Right lung (tissue), 5 donors: ENCODE measurements around the gene EVI5. TPM values are rescaled to one million over a fixed set of nuclear protein-coding genes. Genes with fewer than 3 reads are reported as not detected.
A peak's percentile ranks its signal among the peaks of the same experiment; 100 is the strongest.
"Not testable (repeated sequence)": the region's sequence is repeated elsewhere in the genome, so short reads cannot be mapped to it uniquely, and the experiment has no call there.

Source experiments
- DNase-seq, 2 donors: peaks; one replicate each; pipeline ENCODE4 v3.0.0-alpha.2; 2013
- polyA plus RNA-seq, 5 donors: library from polyadenylated mRNA; unstranded; fragments of 120-200 nt; gene quantifications; one replicate each; pipeline versions ENCODE4 v1.2.1 to v1.2.3, GENCODE V29; 2013; ENCODE audit warnings: inconsistent platforms in 1 of 5, low replicate concordance in 1 of 5; ENCODE audit not compliant: insufficient read length in 5 of 5, insufficient read depth in 1 of 5

Gene EVI5
- polyA plus RNA-seq, 5 donors, result 15.2 to 22.5 (median 21.7) TPM

DNA sequence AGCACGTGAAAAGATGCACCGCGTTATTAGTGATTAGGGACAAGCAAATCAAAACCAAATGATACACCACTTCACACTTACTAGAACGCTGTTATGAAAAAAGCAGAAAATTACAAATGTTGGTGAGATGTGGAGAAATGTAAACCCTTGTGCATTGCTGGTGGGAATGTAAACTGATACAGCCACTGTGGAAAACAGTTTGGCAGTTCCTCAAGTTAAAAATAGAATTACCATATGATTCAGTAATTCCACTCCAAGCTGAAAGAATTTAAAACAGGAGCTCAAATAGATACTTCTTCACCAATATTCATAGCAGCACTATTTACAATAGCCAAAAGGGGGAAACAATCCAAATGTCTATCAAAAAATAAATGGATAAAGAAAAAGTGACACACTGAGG lies 10.3 kb upstream of the EVI5 start:
- DNase-seq, result no peak

DNA sequence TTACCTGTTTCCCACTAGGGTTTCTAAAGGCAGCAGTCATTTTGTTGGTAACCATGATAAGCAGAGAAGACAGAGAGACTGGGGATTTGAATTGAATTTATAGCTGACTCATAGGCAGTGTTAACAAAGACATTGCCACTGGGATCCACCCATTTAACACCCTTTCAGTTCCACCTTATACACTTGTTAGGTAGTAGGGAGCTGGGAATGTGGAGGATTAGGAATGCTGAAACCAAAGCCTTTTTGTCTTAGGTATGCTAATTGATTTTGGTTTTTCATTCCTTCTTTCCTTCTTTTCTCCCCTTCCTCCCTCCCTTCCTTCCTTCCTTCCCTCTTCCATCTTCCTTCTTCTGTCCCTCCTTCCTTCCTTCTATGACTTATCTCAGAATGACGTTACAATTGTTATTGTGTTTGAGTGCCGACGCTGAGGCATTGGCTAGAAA lies 7.5 kb upstream of the EVI5 start:
- no peak for DNase-seq

DNA sequence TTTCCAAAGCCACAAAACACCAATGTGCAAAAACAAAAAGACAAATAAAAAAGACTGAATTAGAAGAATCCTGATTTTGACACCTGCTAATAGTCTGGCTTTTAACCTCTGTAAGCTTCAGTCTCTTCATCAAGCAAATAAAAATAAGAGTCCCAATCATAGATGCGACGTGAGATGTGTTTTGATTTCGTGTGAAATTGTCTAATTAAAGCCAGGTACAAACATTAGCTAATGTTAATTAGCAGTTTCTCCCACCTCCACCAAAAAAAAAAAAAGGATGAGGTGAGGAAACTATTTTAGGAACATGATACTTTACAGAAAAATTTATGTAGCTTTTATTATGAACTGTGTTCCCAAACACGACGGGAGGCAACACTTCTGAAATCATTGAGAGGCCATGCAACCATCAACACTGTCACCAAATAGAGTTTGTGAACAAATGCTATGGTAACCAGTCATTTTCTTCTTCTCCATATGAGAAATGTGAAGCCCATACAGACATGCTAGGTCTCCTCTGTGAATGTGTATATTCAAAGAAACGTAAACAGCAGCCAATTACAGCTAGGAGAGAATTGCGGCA lies 6.7 kb upstream of the EVI5 start:
- no peak for DNase-seq

DNA sequence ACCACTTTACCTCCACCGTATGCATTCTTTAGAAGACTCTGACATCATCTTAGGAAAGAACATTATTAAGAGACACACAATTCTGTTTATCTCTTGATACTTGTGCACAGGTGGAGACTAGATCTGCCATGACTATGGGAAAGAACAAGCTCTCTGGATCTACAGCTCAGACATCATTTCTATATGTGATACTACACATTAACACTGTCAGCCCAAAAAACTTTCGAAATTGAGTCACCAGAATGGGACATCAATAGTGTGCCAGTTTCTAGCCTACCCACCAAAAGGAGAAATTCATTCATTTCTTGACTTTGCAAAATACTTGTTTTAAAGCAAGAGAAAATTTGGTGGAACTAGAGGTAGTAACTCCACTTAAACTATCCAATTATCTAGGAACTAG lies 6.0 kb upstream of the EVI5 start:
- no peak for DNase-seq

DNA sequence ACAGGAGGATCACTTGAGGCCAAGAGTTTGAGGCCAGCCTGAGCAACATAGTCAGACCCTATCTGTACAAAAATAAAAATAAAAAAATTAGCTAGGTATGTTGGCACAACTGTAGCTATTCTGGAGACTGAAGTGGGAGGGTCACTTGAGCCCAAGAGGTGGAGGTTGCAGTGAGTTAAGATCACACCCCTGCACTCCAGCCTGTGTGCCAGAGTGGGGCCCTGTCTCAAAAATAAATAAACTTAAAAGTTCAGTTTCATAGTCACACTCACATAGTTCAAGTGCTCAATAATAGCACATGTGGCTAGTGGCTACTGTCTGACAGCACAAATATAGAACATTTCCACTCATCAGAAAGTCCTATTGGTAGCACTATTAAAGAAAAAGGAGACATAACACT lies 5.2 kb upstream of the EVI5 start:
- no peak for DNase-seq

DNA sequence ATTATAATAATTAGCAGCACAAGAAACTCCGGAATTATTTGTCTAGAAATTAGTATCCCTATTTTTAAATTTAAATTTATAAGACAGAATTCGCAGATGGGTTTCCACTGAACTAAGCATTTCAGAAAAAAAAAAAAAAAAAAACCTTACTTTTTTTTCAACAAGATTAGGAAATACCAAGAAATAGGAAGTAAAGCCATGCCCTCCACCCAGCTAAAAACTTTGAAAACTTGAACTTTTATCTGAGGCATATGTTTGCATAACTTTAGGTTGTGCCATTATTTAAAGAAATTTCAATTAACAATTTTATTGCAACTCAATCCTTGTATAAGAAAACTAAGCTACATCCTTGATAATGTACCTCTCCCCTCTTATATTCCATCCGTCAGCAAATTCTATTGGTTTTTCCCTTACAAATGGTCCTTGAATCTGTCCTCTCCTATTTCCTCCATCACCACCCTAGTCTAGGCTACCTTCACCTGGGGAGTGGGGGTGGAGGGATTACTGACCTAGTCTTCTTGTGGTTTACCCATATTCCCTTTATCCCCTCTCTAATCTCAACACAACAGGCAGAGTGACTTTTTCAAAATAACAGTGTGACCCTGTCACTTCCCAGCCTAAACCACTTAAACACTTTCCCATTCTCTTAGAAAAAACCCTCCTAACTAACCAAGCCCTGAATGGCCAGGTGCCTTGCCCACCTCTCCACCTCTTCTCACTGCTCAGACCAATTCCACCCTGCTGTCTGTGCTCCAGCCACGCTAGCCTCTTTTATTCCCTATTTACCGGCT lies 1.4 kb upstream of the EVI5 start:
- no peak for DNase-seq

DNA sequence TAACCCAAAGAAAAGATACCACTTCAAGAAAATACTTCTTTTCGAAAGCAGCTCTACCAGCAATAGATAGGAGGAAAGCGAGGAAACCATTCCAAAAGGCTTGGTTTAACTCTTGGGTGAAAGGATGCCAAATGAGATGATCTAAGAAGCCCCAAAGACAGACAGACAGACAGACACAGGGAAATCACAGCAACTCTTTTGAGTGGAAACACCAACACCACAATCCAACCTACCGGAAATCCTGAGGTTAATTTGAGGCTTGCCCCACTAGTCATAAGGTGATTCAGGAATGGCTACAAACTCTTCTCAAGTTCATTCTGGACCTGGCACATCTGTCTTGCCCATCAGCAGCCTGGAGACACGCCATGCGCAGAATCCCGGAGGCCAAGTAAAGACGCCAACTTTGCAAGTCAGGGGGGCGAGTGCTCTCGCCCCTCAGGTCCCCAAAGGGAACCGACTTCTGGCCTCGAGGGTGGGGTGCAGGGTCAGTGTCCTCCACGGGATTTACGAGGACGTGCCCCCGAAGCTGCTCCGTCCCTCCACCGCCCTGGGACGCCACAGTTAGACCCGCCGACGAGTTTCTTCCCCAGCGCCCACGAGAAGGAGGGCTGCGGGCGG lies 778 bp downstream of the EVI5 start:
- peak in 1 of 2 donors; percentile 53 for DNase-seq

DNA sequence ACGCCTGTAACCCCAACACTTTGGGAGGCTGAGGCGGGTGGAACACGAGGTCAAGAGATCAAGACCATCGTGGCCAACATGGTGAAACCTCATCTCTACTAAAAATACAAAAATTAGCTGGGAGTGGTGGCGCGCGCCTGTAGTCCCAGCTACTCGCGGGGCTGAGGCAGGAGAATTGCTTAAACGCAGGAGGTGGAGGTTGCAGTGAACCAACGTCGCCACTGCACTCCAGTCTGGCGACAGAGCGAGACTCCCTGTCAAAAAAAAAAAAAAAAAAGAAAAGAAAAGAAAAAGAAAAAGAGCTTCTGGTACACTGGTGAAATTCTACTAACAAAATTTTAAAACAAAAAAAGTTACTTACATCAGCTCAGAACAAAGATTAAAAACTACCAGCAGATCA lies 1.4 kb downstream of the EVI5 start:
- DNase-seq, result peak; percentile 11 to 20

DNA sequence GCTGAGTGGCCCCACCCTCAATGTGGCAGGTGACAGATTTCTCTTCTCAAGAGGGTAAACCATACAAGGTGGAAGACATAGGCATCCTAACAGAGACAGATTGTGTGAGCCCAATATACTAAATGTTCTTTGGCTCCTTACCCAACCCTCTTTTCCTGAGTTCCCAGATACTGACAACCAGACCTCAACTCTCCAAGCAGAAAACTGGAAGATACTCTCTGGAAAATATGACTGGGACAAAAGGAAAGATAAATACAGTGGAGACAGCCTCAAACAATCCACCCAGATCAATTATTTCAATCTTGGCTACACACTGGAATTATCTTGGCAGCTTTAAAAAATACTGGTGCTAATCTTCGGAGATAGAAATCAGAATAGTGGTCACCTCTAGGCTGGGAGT lies 6.5 kb downstream of the EVI5 start:
- DNase-seq, result no peak

DNA sequence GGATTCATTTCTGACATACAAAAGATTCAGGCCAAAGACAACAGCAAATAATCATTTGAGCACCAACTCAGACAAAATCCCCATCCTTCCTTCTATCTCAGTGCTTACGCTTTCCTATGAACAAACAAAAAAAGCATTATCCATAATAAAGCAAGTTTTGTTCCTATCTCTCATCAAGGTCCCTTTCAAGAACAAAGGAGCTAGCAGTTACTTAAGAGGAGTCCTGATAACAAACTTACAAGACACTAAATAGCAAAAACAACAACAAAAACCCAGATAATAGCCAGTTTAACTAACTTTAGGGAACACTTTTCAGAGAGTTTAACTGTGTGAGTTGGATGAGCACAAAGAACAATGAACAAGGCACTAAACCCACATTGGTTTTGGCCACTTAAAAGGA lies 10.5 kb downstream of the EVI5 start:
- DNase-seq, result no peak

DNA sequence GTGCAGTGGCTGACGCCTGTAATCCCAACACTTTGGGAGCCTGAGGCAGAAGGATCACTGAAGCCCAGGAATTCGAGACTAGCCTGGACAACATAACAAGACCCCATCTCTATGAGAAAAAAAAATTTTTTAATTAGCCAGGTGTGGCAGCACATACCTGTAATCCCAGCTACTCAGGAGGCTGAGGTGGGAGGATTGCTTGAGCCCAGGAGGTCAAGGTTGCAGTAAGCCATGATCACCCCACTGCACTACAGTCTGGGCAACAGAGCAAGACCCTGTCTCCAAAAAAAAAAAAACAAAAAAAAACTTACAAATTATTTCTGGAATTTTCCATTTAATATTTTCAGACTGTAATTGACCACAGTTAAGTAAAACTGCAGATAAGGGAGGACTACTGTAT lies 11.2 kb downstream of the EVI5 start:
- DNase-seq, result not testable (repeated sequence)

DNA sequence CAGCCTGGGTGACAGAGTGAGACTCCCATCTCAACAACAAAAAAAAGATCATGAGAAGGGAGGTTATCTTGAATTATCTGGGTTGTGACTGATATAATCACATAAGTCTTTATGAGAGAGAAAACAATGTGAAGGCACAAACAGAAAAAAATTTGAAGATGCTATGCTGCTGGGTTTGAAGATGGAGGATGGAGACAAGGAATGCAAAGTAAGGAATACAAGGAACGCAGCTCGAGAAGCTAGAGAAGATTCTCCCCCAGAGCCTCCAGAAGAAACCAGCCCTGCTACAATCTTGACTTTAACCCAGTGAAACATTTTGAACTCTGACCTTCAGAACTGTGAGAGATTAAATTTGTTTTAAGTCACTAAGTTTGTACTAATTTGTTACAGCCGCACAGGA lies 15.1 kb downstream of the EVI5 start:
- no peak for DNase-seq

DNA sequence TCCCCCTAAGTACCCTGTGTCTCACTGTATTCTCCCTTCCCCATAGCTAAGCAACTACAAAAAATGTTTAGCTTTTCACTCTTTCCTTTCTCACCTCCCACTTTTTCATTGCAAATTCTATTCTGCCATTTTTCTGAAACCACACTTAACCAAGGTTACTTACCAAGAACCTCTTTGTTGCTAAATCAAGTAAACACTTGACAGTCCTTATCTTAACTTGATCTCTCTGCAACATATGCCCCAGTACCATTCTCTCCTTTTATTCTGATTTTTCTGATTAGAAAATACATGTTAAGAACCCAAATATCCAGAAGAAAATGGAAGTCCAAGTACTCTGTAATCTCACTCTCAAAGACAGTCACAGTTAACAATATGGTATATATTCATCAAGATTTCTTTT lies 16.0 kb downstream of the EVI5 start:
- no peak for DNase-seq

DNA sequence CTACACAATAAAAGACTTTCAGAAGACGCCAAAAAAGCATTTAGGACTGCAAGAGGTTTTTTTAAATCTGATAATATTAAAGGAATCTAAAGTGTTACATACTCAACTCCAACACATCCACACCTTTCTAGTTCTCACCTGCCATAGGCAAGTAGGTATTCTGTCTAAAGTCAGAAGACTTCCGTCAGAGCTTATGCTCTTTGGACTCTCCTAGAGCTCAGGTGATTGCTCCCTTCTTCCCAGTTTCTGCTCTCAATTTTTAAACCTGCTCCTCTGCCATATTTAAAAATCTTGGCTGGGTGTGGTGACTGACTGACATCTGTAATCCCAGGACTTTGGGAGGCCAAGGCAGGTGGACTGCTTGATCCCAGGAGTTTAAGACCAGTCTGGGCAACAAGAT lies 16.6 kb downstream of the EVI5 start:
- DNase-seq, result no peak

DNA sequence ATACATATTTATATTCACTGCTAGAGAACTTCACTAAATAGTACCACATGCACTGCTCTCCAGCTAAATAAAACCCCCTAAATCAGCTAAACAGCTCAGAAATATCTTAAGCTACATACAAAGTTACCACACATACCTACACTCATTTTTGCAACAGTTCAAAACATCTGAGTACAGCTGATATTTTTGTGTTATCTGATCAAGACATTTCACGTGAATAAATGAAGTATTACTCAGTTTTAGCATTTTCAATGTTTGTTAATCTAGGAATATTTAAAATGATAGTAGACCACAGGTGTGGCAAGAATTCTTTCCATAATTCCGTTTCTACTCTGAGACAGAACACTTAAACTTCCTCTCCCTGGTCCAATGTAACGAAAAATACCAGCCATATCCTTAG lies 20.8 kb downstream of the EVI5 start:
- DNase-seq, result no peak

DNA sequence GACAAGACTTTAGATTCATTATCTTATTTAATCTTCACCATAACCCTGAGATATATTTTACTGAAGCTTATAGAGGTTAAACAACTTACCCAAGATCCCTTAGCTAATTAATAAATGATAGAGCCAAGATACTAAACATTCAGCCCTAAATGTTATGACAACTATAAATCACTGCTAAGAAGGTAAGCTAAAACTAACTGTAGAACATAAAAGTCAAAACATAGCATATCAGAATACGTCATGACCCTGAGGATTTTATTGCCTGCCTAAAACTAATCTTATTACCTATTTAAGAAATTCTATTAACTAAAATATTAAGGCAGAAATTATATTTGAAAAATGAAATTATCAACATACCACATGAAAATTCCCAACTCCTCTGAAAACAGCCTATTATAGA lies 22.6 kb downstream of the EVI5 start:
- DNase-seq, result no peak

DNA sequence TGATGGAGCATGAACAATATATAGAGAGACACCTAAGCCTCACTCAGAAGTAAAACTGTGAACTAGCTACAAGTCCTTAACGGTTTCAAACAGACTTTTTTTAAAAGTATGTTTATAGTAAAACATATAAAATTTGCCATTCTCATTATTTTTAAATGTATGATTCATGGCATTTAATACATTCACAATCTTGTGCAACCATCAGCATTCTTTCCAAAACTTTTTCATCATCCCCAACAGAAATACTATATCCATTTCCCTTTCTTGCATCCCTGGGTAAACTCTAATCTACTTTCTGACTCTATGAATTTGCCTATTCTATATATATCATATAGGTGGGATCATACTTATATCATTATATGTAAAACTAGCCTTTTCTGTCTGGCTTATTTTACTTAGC lies 25.5 kb downstream of the EVI5 start:
- no peak for DNase-seq

DNA sequence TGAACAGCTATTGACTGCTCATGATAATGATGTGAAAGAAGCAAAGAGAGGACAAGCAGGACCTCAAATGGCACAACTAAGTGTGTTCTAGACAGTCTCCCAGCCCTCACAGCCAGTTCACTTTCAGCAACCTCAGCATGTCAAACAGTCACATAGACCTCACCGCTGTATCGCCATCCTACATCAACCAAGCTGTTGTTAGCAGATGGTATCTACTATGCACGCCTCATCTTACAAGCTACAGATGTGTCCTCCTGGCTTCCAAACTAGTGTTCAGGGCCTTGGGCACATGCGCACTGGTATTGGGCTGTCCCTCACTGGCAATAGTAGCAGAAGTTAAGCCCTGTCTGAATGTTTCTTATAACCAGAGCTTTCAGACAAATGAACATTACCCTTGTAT lies 28.4 kb downstream of the EVI5 start:
- peak; percentile 93 to 95 for DNase-seq

DNA sequence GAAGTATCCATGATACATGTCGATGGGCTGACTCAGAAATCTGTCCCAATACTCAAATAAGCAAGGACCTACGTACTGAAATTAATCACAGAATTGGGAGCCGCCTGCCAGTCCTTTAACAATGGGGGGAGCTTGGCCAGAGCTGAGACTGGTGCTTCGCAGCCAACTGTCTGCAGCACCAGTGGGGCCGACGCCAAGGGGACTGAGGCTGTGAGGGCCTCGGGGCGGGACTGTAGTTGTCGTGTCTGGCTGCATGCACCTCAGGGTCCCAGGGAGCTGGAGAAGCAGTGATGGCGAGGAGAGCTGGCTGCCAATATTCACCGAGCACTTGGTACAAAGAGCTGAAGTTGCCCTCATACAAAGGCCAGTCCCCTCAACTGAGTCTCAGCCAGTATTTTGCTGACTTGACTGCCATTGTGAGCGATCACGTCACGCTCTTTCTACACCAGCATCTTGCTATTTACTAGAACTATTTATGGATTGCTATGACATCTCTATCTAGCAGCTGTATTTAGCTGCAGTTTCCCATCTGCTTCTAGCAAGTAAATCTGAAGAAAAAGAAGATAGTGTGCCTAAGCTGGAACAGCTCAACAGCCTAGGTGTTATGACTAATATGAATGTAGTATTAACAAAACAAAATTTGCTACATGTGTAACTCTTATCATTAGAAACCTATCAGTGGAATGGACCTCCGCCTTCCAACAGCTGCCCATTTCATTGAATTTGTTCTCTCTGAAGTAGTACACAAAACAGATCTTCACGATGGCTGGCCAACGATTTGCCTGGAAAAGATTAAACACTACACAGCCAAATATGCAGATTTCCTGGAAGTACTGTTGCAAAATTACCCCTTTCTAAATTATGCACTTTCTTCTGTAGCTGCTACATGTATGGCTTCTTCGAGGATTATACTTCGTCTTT lies 29.1 kb downstream of the EVI5 start:
- peak; percentile 68 to 76 for DNase-seq

DNA sequence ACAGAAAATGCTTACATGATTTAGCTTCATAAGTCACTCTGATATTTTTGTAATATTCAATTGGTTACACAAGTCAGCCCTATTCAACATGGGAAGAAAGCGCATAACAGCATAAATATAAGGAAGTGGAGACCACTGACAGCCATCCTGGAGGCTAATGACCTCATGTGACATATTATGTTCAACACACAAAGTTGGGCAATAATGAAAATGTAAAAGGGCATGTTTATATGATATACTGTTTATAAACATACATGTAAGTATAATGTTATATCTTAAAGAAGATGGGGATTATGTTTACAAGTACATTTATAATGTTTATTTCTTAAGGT lies 30.2 kb downstream of the EVI5 start:
- DNase-seq, result no peak

DNA sequence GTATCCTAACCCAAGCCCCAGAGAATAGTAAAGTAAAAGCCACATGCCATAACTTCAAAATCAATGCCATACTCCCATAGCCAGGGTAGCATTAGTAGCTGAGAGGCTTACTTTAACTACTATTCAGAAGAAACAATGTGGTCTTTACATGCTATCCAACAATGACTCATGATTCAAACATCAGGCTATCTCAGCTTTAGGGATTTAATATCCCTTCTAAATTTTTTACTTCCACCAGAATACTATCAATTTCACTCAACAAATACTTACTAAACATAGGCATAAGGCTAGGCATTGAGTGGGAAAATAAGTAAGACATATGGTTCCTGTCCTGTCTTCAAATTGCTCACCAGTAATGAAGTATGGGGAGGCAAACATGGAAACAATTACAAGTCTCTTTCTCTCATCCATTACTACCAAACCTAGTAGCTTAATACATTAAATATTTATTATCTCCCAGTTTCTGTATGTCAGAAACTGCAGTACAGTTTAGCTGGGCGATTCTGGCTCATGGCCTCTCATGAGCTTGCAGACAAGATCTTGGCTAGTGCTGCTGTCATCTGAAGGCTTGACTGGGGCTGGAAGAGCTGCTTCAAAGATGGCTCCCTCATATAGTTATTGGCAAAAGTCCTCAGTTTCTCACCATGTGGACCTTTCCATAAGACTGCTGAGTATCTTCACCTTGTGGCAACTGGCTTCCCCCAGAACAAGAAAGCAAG lies 30.7 kb downstream of the EVI5 start:
- DNase-seq, result no peak

DNA sequence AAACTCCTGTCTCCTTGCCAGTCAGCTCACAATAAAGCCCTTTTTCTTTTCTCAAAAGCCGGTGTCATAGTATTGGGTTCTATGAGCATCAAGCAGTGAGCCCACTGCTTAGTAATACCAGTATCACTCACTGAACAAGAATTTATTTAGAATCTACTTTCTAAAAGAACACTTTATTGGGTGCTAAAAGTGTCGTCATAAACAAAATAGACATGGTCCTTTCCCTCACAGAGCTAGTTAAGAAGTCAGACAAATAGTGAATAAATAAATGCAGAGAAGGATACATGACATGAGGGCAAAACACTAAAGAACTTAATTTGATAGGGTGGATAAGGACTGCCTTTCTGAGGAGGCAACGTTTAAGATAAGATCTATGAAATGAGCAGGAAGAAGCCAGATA lies 32.2 kb downstream of the EVI5 start:
- no peak for DNase-seq
